GM12891 (cell line): ENCODE results near the gene TMC1. TPM values are rescaled to one million over a fixed set of nuclear protein-coding genes. Genes with fewer than 3 reads are reported as not detected.
"Not testable (repeated sequence)": the region's sequence is repeated elsewhere in the genome, so short reads cannot be mapped to it uniquely, and the experiment has no call there.

Experiments
- DNase-seq: peaks from one replicate; pipeline ENCODE4 v3.0.0; 2011; ENCODE audit warnings: low spot score; ENCODE audit not compliant: insufficient read length
- FAIRE-seq: peaks from 2 replicates; lab custom pipeline; 2011; peaks lifted over from hg19 to GRCh38; lab: Jason Lieb, UNC
- PAX5 ChIP-seq: IDR thresholded peaks from 2 replicates; pipeline ENCODE4 v1.6.1; 2011; ENCODE audit warnings: low read length, moderate library complexity, mild to moderate bottlenecking; ENCODE audit not compliant: insufficient read depth, severe bottlenecking
- POLR2A ChIP-seq: IDR thresholded peaks from 2 replicates; pipeline ENCODE4 v1.6.1; 2011; ENCODE audit warnings: low read depth, low read length, control low read depth
- POLR2AphosphoS5 ChIP-seq: IDR thresholded peaks from 2 replicates; pipeline ENCODE4 v1.6.1; 2011; ENCODE audit warnings: low read depth, low read length, control low read depth
- POU2F2 ChIP-seq: IDR thresholded peaks from 2 replicates; pipeline ENCODE4 v1.6.1; 2011; ENCODE audit warnings: low read depth, mild to moderate bottlenecking, control low read depth, low read length, moderate library complexity
- SPI1 ChIP-seq: IDR thresholded peaks from 2 replicates; pipeline ENCODE4 v1.6.1; 2011; ENCODE audit warnings: low read depth, low read length, control low read depth
- TAF1 ChIP-seq: IDR thresholded peaks from 2 replicates; pipeline ENCODE4 v1.6.1; 2011; ENCODE audit warnings: low read depth, low read length, control low read depth
- polyA plus RNA-seq: library from polyadenylated mRNA; unstranded; fragments of >200 nt; gene quantifications from one replicate; pipeline ENCODE4 v1.2.1, GENCODE V29; 2012; ENCODE audit warnings: low read depth, missing spikeins, inconsistent platforms; ENCODE audit not compliant: missing spikeins

Gene TMC1
- 0.18 TPM for polyA plus RNA-seq

DNA sequence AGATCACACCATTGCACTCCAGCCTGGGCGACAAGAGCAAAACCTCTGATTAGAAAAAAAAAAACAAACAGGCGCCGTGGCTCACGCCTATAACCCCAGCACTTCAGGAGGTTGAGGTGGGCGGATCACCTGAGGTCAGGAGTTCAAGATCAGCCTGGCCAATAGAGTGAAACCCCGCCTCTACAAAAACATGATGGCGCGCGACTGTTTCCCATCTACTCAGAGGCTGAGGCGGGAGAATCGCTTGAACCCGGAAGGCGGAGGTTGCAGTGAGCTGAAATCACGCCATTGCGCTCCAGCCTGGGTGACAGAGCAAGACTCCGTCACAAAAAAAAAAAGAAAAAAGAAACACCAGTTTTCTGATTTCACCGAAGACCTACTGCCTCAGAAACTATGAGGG, at the start of gene TMC1:
Gene TMC1 (plus strand): TSS at position 193 of the 400 bp plus-strand sequence. CDS start 127,041 bp downstream, outside the sequence.
- not testable (repeated sequence) for FAIRE-seq, DNase-seq

DNA sequence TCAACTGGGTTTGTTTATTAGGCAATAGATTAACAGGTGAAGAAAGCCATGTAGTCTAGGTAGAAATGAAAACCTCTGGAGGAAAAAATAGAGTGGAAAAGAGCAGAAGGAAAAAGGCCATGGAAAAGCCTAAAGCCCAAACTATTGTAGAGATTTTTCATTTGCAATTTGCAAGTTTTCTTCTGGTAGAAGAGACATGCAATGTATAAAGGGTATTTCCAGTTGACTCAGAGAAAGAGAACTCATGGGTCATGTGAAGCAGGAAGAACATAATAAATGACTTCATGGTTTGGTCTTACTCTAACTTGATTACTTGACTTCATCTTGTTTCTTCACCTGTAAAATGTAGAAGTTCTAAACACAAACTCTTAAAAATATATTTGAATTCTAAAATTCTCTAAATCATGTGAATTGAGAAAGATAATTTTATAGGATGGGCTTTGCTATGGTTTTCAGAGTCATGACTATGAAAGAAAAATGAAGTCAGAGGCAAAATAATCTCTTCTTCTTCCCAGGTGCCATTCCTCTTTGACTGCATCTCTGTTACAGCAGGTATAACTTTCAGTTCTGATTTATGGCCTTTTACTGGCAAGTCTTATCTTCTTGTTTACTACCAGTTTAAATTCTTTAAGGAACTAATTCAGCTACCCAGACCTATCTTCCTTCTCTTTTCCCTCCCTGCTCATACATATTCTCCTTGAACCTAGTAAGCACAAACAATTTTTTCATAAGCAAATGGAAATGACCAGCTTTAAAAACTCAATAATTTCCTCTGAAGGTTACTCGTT, 47.7 kb upstream of the TMC1 start:
- FAIRE-seq (peak; percentile 60), DNase-seq (no peak)
- TF ChIP-seq SPI1, result no peak
- TF ChIP-seq POU2F2, result no peak
- no peak for TF ChIP-seq TAF1
- no peak; the same call in 1 of the 2 replicates for TF ChIP-seq POLR2A
- TF ChIP-seq PAX5, result no peak
- TF ChIP-seq POLR2AphosphoS5, result no peak

DNA sequence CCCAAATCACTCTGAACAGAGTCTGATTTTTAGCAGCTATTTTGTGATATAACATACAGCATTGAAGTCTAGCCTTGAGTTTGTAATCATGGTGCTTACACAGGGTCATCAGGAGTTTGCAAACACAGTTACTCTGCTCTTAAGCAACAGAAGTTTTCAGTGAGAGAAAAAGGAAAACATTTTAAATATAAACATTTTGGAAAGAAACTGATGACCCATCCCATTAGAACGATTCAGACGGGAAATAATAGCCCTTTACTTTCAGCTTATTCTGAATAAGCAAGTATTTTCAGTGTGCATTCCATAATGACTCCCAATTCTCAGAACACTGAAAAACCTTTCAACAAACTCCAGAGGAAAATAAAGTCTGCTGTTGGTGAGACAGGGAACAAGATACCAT, 46.7 kb upstream of the TMC1 start:
- no peak for TF ChIP-seq POLR2AphosphoS5
- no peak for TF ChIP-seq PAX5
- TF ChIP-seq POU2F2, result no peak
- TF ChIP-seq TAF1, result no peak
- no peak for TF ChIP-seq POLR2A
- no peak for TF ChIP-seq SPI1
- FAIRE-seq, result no peak
- no peak for DNase-seq

DNA sequence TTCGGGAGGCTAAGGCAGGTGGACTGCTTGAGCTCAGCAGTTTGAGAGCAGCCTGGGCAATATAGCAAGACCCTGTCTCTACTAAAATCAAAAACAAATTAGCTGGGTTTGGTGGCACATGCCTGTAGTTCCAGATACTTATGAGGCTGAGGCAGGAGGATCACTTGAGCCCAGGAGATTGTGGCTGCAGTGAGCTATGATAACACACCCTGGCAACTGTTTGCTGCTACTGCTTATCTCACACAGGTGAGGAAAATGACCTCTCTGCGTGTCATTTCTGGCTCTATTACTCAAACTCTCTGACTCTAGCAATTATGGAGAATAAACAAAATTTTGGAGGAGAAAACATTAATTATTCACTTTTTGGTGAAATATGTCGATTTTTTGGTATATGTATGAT, 45.3 kb upstream of the TMC1 start:
- FAIRE-seq (no peak), DNase-seq (no peak)
- no peak for TF ChIP-seq TAF1
- TF ChIP-seq POLR2A, result no peak
- TF ChIP-seq PAX5, result no peak

DNA sequence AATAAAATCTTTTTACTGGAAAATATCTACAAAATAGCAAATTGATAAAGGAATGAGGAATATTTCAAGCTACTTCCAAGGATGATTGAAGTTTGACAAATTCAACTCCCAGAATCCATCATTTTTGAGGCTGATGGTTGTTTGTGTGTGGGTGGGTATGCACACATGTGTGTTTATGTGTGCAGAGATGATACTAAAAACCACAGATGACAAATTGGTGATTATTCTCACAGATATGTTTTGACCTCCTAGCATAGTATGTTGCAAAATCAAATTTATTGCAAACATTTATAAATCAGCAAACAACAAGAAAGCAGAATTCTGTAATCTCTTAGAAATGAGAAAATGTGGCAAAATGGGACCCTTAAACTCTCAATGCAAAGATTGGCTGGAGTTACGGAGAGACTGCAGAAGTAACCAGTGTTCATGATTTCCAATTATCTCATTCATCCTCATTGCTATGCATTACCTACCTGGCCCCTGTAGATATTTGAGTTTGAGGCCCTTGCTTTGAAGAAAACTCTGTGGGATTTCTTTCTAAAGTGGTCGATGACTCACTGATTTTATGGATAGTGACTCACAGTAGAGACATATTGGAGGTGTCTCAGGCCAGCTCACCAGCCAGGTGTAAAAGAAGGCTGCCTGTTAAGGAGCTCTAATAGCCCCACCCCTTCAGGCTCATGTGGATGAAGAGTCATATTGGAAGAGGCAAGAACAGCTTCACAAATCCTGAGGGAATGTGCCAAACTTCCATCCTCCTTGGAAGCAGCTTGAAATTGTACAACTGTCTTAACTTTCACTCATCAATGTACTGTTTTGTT, 44.6 kb upstream of the TMC1 start:
- FAIRE-seq (no peak), DNase-seq (no peak)
- TF ChIP-seq POU2F2 (no peak), SPI1 (no peak), POLR2A (no peak), POLR2AphosphoS5 (no peak), TAF1 (no peak), PAX5 (no peak)

DNA sequence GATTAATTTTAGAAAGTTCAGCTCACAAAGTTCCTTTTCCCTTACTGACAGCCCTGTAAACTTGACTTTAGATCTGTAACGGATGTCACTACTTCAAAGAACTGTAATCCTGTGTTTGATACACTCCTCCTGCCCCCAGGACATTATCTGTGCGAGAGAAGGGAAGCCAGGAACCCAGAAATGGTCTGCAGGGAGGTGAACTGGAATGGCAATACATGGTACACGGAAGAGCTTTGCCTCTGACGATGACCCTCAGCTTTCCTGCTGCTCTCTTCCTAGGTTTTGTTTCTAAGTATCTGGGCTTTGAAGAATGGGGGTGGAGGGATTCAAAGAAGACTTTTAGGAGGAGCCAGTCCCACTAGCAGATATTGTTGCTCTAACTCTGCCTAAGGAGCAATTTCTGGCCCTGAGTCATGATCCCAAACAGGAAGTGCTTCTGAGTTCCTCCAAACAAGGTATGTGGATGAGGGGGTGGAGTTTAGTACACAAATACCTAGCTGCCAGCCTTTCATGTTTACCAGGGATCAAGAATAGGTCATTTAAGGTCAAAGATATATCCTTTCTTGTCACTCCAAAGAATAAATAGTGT, 43.4 kb upstream of the TMC1 start:
- TF ChIP-seq TAF1, result no peak
- TF ChIP-seq POLR2AphosphoS5, result no peak
- peak; percentile 64 for TF ChIP-seq SPI1
- FAIRE-seq (no peak), DNase-seq (no peak)

DNA sequence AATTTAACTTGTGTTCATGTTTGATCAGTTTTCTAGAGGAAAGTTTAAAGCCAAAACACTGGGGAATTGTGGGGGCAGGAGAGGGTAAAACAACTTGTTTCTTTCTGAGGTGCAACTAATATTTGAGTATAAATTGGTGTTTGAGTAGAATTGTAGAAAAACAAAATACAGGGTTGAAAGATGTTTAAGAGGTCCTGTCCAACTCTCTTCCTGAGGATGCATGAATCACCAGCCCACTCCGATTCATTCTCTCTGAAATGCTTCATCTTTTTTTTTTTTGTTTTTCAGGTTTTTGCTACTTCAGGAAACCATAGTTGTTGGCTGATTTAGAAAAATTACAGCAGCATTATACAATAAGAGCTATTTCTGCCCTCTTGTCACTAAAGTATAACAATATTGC, 42.4 kb upstream of the TMC1 start:
- TF ChIP-seq SPI1 (no peak), POU2F2 (no peak), POLR2AphosphoS5 (no peak), POLR2A (no peak), TAF1 (no peak), PAX5 (no peak)
- FAIRE-seq (no peak), DNase-seq (no peak)

DNA sequence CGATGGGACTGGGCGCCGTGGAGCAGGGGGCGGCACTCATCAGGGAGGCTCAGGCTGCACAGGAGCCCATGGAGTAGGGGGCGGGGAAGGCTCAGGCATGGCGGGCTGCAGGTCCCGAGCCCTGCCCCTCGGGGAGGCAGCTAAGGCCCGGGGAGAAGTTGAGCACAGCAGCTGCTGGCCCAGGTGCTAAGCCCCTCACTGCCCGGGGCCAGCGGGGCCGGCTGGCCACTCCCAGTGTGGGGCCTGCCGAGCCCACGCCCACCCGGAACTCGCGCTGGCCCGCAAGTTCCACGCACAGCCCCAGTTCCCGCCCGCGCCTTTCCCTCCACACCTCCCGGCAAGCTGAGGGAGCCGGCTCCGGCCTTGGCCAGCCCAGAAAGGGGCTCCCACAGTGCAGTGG, 41.1 kb upstream of the TMC1 start:
- DNase-seq, FAIRE-seq: not testable (repeated sequence)

DNA sequence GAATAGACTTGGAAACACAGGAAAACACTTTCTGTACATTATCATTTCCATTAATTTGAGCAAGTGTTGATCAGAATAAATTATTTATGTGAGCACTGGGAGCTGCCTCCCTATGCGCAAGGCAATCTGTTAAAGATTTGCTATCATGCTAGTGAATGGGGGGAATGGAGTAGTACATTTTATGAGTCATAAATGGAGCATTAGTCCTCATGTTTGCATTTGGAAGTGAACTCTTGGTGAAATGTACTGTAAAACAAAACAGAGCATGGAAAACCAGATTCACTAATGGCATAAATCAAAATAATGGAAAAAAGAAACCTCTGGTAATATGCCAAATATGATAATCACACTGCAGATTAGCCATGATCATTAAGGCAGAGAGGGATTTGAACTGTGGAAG, 40.5 kb upstream of the TMC1 start:
- DNase-seq (no peak), FAIRE-seq (no peak)
- TF ChIP-seq PAX5, result no peak
- TF ChIP-seq POLR2A, result no peak
- TF ChIP-seq SPI1, result no peak
- TF ChIP-seq POLR2AphosphoS5, result no peak
- TF ChIP-seq POU2F2, result no peak

DNA sequence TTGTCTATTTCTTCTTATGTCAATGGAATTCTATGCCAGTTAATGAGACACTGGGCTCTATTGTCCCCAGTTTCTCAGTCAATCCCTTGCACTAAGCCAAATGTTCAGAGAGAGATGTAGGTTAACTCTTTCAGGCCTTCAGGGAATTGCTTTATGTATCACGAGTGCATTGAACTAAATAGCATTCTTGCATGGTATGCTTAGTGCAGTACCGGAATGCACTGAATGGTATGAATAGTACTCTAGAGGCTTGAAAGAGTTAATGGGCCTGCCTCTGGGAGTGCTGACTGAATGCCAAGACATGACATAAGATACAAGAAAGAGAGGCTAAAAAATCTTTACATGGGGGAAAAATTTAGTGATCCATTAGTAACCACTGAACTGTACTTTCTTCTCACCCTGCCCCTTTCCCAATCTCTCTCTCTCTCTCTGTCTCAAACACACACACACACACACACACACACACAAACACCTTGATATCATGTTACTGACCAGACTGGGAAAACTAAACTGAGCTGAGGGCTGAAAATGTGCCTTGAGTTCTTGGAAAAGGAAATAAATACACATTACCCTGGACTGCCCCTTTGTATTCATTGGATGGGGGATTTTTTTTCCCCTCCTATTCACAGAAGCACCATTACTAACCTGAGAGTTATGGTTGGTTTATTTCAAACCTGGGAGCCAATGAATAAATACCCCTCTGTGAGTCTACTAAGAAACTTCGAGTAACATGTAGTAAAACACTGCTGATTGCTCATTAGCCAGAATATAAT, 35.4 kb upstream of the TMC1 start:
- TF ChIP-seq POLR2AphosphoS5 (no peak), POU2F2 (no peak), TAF1 (no peak), PAX5 (no peak), POLR2A (no peak), SPI1 (no peak)
- FAIRE-seq (no peak), DNase-seq (no peak)
